K562 (cell line): ENCODE data around the gene ANKRD44. TPM values are rescaled to one million over a fixed set of nuclear protein-coding genes. Genes with fewer than 3 reads are reported as not detected.

Experiments used
- ATAC-seq: fragments of 200-7000 bp; cut with Tn5 transposase; 3 replicates; pipeline ENCODE4 v1.9.1; 2020; ENCODE audit warnings: moderate library complexity
- BruUV-seq: library from RNA; stranded (reverse); fragments of 400-500 nt; replicated peaks from 2 replicates; lab custom pipeline; 2021; lab: Mats Ljungman, UMichigan
- CTCF ChIA-PET: fragments of 300-600 bp; formaldehyde crosslinking; extraction: SDS; loops from one replicate; lab custom pipeline; 2021; ENCODE audit warnings: low intra/inter-chr PET ratio; lab: Yijun Ruan, JAX
- POLR2A ChIA-PET: fragments of 300-600, 350-650 bp; sonication (Branson Sonifier 250); formaldehyde crosslinking; extraction: SDS; loops from one replicate; lab custom pipeline; 2021; ENCODE audit warnings: antibody characterized with exemption, inconsistent platforms; lab: Yijun Ruan, JAX
- DNase-seq, 4 experiments: peaks; one replicate each; pipeline versions ENCODE4 v3.0.0 to v3.0.0-alpha.2; 2011 to 2018; ENCODE audit warnings: low spot score in 3 of 4, mixed read lengths in 3 of 4; ENCODE audit errors: extremely low read depth in 1 of 4
- FAIRE-seq: peaks from 2 replicates; lab custom pipeline; 2011; peaks lifted over from hg19 to GRCh38; lab: Jason Lieb, UNC
- H2AFZ ChIP-seq: 2 replicates; pipeline ENCODE4 v1.6.0; 2011; ENCODE audit warnings: low read depth, low read length, control low read depth, inconsistent platforms
- H3K27ac ChIP-seq: fragments of 200-600 bp; 3 replicates; pipeline ENCODE4 v1.8.0; 2011; ENCODE audit warnings: low read depth, mild to moderate bottlenecking, control low read depth, inconsistent platforms, low read length, moderate library complexity, mixed read lengths; ENCODE audit errors: extremely low read depth
- H3K27me3 ChIP-seq, 2 experiments: fragments of 300-600 bp in 1 of 2; 2 replicates in 1 of 2; 3 replicates in 1 of 2; pipeline versions ENCODE4 v1.6.0 to v1.8.0; 2011; ENCODE audit warnings: inconsistent platforms in 2 of 2, low read length in 2 of 2, mild to moderate bottlenecking in 1 of 2, mixed read lengths in 1 of 2, moderate library complexity in 1 of 2; ENCODE audit not compliant: control insufficient read depth in 2 of 2, insufficient read depth in 2 of 2
- H3K36me3 ChIP-seq: fragments of 300-600 bp; 3 replicates; pipeline ENCODE4 v1.8.0; 2011; ENCODE audit warnings: mild to moderate bottlenecking, low read length, inconsistent platforms; ENCODE audit not compliant: control insufficient read depth, insufficient read depth
- H3K4me1 ChIP-seq, 2 experiments: fragments of 200-600 bp in 1 of 2; replicated peaks in 1 of 2; 2 replicates in 1 of 2; 3 replicates in 1 of 2; pipeline versions ENCODE4 v1.5.1 to v1.8.0; 2011; ENCODE audit warnings: inconsistent platforms in 2 of 2, low read length in 2 of 2, mild to moderate bottlenecking in 1 of 2, mixed read lengths in 1 of 2, moderate library complexity in 1 of 2; ENCODE audit not compliant: control insufficient read depth in 2 of 2, insufficient read depth in 2 of 2
- H3K4me2 ChIP-seq: 2 replicates; pipeline ENCODE4 v1.6.1; 2011; ENCODE audit warnings: low read length, control low read depth, inconsistent platforms, mixed read lengths; ENCODE audit not compliant: insufficient read depth
- H3K4me3 ChIP-seq: fragments of 200-600 bp; sonication (generic), shearing (Covaris generic); 2 replicates; pipeline ENCODE4 v1.5.1; 2016; ENCODE audit warnings: control low read depth, inconsistent platforms
- H3K79me2 ChIP-seq: fragments of 200-600 bp; 3 replicates; pipeline ENCODE4 v1.8.0; 2011; ENCODE audit warnings: low read length, inconsistent platforms; ENCODE audit not compliant: control insufficient read depth, insufficient read depth
- H3K9ac ChIP-seq, 2 experiments: 2 replicates each; pipeline versions ENCODE4 v1.6.0 to v1.6.1; 2011; ENCODE audit warnings: low read depth in 2 of 2, low read length in 2 of 2, control low read depth in 1 of 2, inconsistent platforms in 1 of 2, mild to moderate bottlenecking in 1 of 2, mixed read lengths in 1 of 2; ENCODE audit not compliant: insufficient read depth in 1 of 2
- H3K9me1 ChIP-seq: one replicate; pipeline ENCODE4 v1.6.0; 2011; ENCODE audit warnings: inconsistent platforms, mild to moderate bottlenecking, low read length, moderate library complexity; ENCODE audit not compliant: control insufficient read depth, insufficient read depth
- H3K9me3 ChIP-seq: replicated peaks from 2 replicates; pipeline ENCODE4 v1.5.1; 2011; ENCODE audit warnings: low read depth, low read length, inconsistent platforms; ENCODE audit not compliant: control insufficient read depth, insufficient read depth
- H4K20me1 ChIP-seq: replicated peaks from 2 replicates; pipeline ENCODE4 v1.6.1; 2011; ENCODE audit warnings: low read length, inconsistent platforms, mixed read lengths; ENCODE audit not compliant: control insufficient read depth, insufficient read depth
- DACH1 ChIP-seq: fragments of 450-650 bp; IDR thresholded peaks from 2 replicates; pipeline ENCODE4 v1.6.1; 2018; ENCODE audit not compliant: partially characterized antibody
- HEY1 ChIP-seq: fragments of 250-450 bp; sonication (Bioruptor Pico); IDR thresholded peaks from 2 replicates; pipeline ENCODE4 v1.5.0; 2020; ENCODE audit warnings: mild to moderate bottlenecking, moderate library complexity, borderline replicate concordance
- HOXB6 ChIP-seq: fragments of 250-450 bp; sonication (Bioruptor Pico); IDR thresholded peaks from 2 replicates; pipeline ENCODE4 v1.5.1; 2022; ENCODE audit warnings: mild to moderate bottlenecking, borderline replicate concordance
- ILF3 ChIP-seq: fragments of 450-650 bp; IDR thresholded peaks from 2 replicates; pipeline ENCODE4 v1.6.1; 2018; ENCODE audit warnings: antibody characterized with exemption, mild to moderate bottlenecking, moderate library complexity, borderline replicate concordance
- KDM5B ChIP-seq: fragments of 200-600 bp; sonication (generic); IDR thresholded peaks from 2 replicates; pipeline ENCODE4 v1.6.1; 2012; ENCODE audit warnings: low read depth, mild to moderate bottlenecking, moderate library complexity, low read length, control low read depth, inconsistent platforms; ENCODE audit not compliant: insufficient replicate concordance
- NR2F6 ChIP-seq: fragments of 450-650 bp; formaldehyde crosslinking; IDR thresholded peaks from 2 replicates; pipeline ENCODE4 v1.4.0; 2020; ENCODE audit warnings: mild to moderate bottlenecking
- PHF20 ChIP-seq: fragments of 450-650 bp; IDR thresholded peaks from 2 replicates; pipeline ENCODE4 v1.6.1; 2018; ENCODE audit not compliant: partially characterized antibody
- SETDB1 ChIP-seq: IDR thresholded peaks from one replicate; pipeline ENCODE4 v1.6.1; 2012; ENCODE audit warnings: low read length, control low read depth, inconsistent platforms
- TARDBP ChIP-seq: fragments of 450-650 bp; IDR thresholded peaks from 2 replicates; pipeline ENCODE4 v1.6.1; 2016
- ZKSCAN3 ChIP-seq: fragments of 250-450 bp; sonication (Bioruptor Pico); IDR thresholded peaks from 2 replicates; pipeline ENCODE4 v1.4.0; 2020
- ZNF41 ChIP-seq: fragments of 250-450 bp; sonication (Bioruptor Pico); conservative IDR thresholded peaks from 2 replicates; pipeline ENCODE4 v1.4.0; 2020; ENCODE audit warnings: mild to moderate bottlenecking
- WGBS: fragments of 100-300 bp; shearing (Covaris generic); methylation state at CpG from one replicate; pipeline ENCODE4 v1.1.6; 2016; ENCODE audit warnings: low coverage, mixed read lengths; ENCODE audit not compliant: insufficient coverage; ENCODE audit errors: missing lambda C conversion rate; 5-methylcytosine and 5-hydroxymethylcytosine counted together
- in situ Hi-C: fragments of 300-500 bp; cut with MboI; formaldehyde crosslinking; loops from 4 replicates; pipeline ENCODE4 v1.15.0; 2018; ENCODE audit warnings: inconsistent platforms, mixed read lengths
- intact Hi-C: fragments of 100-400 bp; cut with micrococcal nuclease; formaldehyde crosslinking; loops from 2 replicates; pipeline ENCODE4 v1.14.2; 2022
- polyA plus RNA-seq, 8 experiments: library from polyadenylated mRNA; depleted of rRNA in 4 of 8; stranded (reverse) in 5 of 8; unstranded in 3 of 8; fragments of >200 nt; fragmentation: Nextera tagmentation in 2 of 8; fragmentation: Illumina TruSeq in 1 of 8; extraction: Ambion mirVana in 2 of 8; extraction: Trizol in 1 of 8; gene quantifications; 2 replicates each; pipeline versions ENCODE4 v1.2.1 to v1.2.3, GENCODE V29; 2011 to 2014; ENCODE audit warnings: inconsistent platforms in 1 of 8, missing spikeins in 1 of 8
- total RNA-seq, 7 experiments: library from RNA; depleted of rRNA in 6 of 7; stranded (reverse); fragments of >200 nt in 6 of 7; fragmentation: Illumina TruSeq in 2 of 7; extraction: Trizol in 2 of 7; gene quantifications; 2 replicates each; pipeline versions ENCODE4 v1.2.1 to v1.2.3, GENCODE V29; 2011 to 2021; ENCODE audit warnings: low replicate concordance in 1 of 7
- TF ChIP-seq, protein P1 (sequence below): fragments of 250-450 bp; sonication (Bioruptor Pico); IDR thresholded peaks from 2 replicates; pipeline ENCODE4 v1.5.1; 2021; ENCODE audit warnings: mild to moderate bottlenecking
- TF ChIP-seq, protein P2 (sequence below), 2 experiments: IDR thresholded peaks; 2 replicates each; pipeline ENCODE4 v1.6.1; 2011; ENCODE audit warnings: borderline replicate concordance in 1 of 2, control low read depth in 1 of 2, low read depth in 1 of 2, low read length in 1 of 2, mild to moderate bottlenecking in 1 of 2, mixed read lengths in 1 of 2, moderate library complexity in 1 of 2; ENCODE audit not compliant: insufficient read depth in 1 of 2, insufficient read length in 1 of 2, poor library complexity in 1 of 2, severe bottlenecking in 1 of 2; ENCODE audit errors: extremely low read depth in 1 of 2
- TF ChIP-seq, protein P3 (sequence below): IDR thresholded peaks from 3 replicates; pipeline ENCODE4 v1.6.1; 2011; ENCODE audit warnings: borderline replicate concordance, mild to moderate bottlenecking, moderate library complexity; ENCODE audit not compliant: insufficient read length; ENCODE audit errors: extremely low read depth

ANKRD44 gene
- total and polyA plus RNA-seq, 9 of the 15 experiments (the other 6 are each of a cell fraction or from before 2014, with no cell fraction given), result 0.03 to 0.64 (median 0.07) TPM; not detected in 3

DNA sequence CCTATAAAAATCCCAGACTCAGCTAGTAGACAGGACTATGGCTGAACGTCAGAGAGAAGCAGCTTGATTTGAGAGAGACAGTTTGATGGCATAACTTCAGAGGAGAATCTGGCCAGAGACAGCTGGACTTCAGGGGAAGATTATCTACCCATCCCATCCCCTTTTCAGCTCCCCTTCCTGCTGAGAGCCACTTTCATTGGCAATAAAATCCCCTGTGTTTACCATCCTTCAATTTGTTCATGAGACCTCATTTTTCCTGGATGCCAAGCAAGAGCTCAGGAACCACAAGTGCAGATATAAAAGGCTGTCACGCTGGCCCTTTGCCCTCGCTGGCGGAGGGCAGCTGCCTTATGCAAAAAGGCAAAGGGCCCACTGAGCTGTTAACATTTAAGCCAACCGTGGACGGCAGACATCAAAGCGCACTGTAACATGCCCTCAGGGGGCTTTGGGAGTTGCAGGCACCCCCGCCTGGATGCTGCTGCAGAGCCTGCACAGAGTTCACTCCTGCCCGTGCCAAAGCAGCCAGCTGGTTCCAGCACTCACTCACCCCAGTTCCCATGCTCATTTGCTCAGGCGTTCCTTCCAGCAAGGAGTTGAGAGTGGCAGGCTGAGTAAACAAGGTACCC, 219.7 kb downstream of the ANKRD44 start:
- Histone ChIP-seq H3K4me1 (no peaks in the 10 kb centered on the region), H2AFZ (no peak overlapping the region), H4K20me1 (no peaks in the 10 kb centered on the region), H3K4me2 (no peak overlapping the region), H3K4me3 (no peak overlapping the region), H3K27ac (no peak overlapping the region), H3K9ac (no peak overlapping the region), H3K27me3 (peaks cover 0 to 5% of the 10 kb centered on the region in 2 experiments; a peak in 1 of 5 replicates), H3K79me2 (no peaks in the 10 kb centered on the region), H3K36me3 (no peaks in the 10 kb centered on the region), H3K9me1 (no peaks in the 10 kb centered on the region), H3K9me3 (no peaks in the 10 kb centered on the region)
- CTCF ChIA-PET, result no interaction called here
- intact Hi-C loops, result no loop called here
- DNase-seq (no peak), ATAC-seq (no peak), FAIRE-seq (no peak)
- no peak for TF ChIP-seq HEY1 (CRISPR knock-in tag)
- no peak for TF ChIP-seq ZNF41 (CRISPR knock-in tag)
- TF ChIP-seq TARDBP, result no peak
- TF ChIP-seq KDM5B, result no peak
- TF ChIP-seq, protein P1, sequence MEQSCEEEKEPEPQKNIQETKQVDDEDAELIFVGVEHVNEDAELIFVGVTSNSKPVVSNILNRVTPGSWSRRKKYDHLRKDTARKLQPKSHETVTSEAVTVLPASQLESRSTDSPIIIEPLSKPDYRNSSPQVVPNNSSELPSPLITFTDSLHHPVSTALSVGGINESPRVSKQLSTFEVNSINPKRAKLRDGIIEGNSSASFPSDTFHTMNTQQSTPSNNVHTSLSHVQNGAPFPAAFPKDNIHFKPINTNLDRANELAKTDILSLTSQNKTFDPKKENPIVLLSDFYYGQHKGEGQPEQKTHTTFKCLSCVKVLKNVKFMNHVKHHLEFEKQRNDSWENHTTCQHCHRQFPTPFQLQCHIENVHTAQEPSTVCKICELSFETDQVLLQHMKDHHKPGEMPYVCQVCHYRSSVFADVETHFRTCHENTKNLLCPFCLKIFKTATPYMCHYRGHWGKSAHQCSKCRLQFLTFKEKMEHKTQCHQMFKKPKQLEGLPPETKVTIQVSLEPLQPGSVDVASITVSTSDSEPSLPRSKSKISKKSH (CRISPR knock-in tag), result no peak
- no peak for TF ChIP-seq PHF20
- TF ChIP-seq, protein P2, sequence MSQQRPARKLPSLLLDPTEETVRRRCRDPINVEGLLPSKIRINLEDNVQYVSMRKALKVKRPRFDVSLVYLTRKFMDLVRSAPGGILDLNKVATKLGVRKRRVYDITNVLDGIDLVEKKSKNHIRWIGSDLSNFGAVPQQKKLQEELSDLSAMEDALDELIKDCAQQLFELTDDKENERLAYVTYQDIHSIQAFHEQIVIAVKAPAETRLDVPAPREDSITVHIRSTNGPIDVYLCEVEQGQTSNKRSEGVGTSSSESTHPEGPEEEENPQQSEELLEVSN (IDR thresholded peaks at IDR 0.05; ENCODE audit: borderline replicate concordance in 1 of 2, extremely low read depth in 1 of 2, insufficient read depth in 1 of 2, insufficient read length in 1 of 2, low read depth in 1 of 2, low read length in 1 of 2, poor library complexity in 1 of 2, severe bottlenecking in 1 of 2), result no peak
- TF ChIP-seq SETDB1, result no peak
- TF ChIP-seq NR2F6 (CRISPR knock-in tag), result no peak
- TF ChIP-seq, protein P3, sequence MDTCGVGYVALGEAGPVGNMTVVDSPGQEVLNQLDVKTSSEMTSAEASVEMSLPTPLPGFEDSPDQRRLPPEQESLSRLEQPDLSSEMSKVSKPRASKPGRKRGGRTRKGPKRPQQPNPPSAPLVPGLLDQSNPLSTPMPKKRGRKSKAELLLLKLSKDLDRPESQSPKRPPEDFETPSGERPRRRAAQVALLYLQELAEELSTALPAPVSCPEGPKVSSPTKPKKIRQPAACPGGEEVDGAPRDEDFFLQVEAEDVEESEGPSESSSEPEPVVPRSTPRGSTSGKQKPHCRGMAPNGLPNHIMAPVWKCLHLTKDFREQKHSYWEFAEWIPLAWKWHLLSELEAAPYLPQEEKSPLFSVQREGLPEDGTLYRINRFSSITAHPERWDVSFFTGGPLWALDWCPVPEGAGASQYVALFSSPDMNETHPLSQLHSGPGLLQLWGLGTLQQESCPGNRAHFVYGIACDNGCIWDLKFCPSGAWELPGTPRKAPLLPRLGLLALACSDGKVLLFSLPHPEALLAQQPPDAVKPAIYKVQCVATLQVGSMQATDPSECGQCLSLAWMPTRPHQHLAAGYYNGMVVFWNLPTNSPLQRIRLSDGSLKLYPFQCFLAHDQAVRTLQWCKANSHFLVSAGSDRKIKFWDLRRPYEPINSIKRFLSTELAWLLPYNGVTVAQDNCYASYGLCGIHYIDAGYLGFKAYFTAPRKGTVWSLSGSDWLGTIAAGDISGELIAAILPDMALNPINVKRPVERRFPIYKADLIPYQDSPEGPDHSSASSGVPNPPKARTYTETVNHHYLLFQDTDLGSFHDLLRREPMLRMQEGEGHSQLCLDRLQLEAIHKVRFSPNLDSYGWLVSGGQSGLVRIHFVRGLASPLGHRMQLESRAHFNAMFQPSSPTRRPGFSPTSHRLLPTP, result no peak
- TF ChIP-seq ILF3, result no peak
- TF ChIP-seq DACH1, result no peak
- no peak for TF ChIP-seq ZKSCAN3 (CRISPR knock-in tag)
- TF ChIP-seq HOXB6, result no peak
- in situ Hi-C loops, result no loop called here
- no TSS peak for BruUV-seq
- 0% methylated on average over 7 of the region's 10 CpGs for WGBS
- POLR2A ChIA-PET, result no interaction called here
